GM23248 (cell line): ENCODE data around the gene C3.

Experiments used
- EZH2 ChIP-seq: fragments of 200-600 bp; sonication (generic); IDR thresholded peaks from 2 replicates; pipeline ENCODE4 v1.6.1; 2018; ENCODE audit warnings: antibody characterized with exemption, mild to moderate bottlenecking; ENCODE audit not compliant: insufficient read depth, poor library complexity, severe bottlenecking
- EZH2phosphoT487 ChIP-seq: fragments of 200-600 bp; sonication (generic); IDR thresholded peaks from 2 replicates; pipeline ENCODE4 v1.6.1; 2018; ENCODE audit warnings: antibody characterized with exemption, moderate library complexity, mild to moderate bottlenecking, low read depth; ENCODE audit not compliant: insufficient read depth

GRCh38 chr19:6767357-6768235, 47.1 kb upstream of the C3 start, which contains the start of gene SH2D3A:
- TF ChIP-seq EZH2 (no peak), EZH2phosphoT487 (no peak)
